Nephron progenitor cell (in vitro differentiated cells): Measurements from ENCODE around the gene PGA4.
A peak's percentile ranks its signal among the peaks of the same experiment; 100 is the strongest.
"Not testable (repeated sequence)": the region's sequence is repeated elsewhere in the genome, so short reads cannot be mapped to it uniquely, and the experiment has no call there.

Experiments used
- DNase-seq: peaks from one replicate; pipeline ENCODE4 v3.0.0; 2021
- H3K27ac Mint-ChIP-seq: 2 replicates; pipeline ENCODE4 v1.8.0; 2021; ENCODE audit warnings: mild to moderate bottlenecking, moderate library complexity, mixed read lengths
- H3K27me3 Mint-ChIP-seq: 2 replicates; pipeline ENCODE4 v1.8.0; 2021; ENCODE audit warnings: mild to moderate bottlenecking, low read depth, mixed read lengths; ENCODE audit not compliant: poor library complexity
- H3K36me3 Mint-ChIP-seq: 2 replicates; pipeline ENCODE4 v1.8.0; 2021; ENCODE audit warnings: low read depth, mixed read lengths
- H3K4me1 Mint-ChIP-seq: 2 replicates; pipeline ENCODE4 v1.8.0; 2021; ENCODE audit warnings: mixed read lengths
- H3K4me3 Mint-ChIP-seq: 2 replicates; pipeline ENCODE4 v1.8.0; 2021; ENCODE audit warnings: mild to moderate bottlenecking, moderate library complexity, mixed read lengths
- H3K9me3 Mint-ChIP-seq: 2 replicates; pipeline ENCODE4 v1.8.0; 2021; ENCODE audit warnings: mild to moderate bottlenecking, moderate library complexity, mixed read lengths
- CTCF ChIP-seq: fragments of 200-600 bp; sonication (generic); IDR thresholded peaks from 2 replicates; pipeline ENCODE4 v1.5.0; 2021; ENCODE audit warnings: antibody characterized with exemption

Gene PGA4

GRCh38 chr11:61176446-61176845 lies 45.7 kb upstream of the PGA4 start:
- TF ChIP-seq CTCF: no peak
- H3K27me3 Mint-ChIP-seq: peaks cover 15% of the 10 kb centered on the region
- no peaks in the 10 kb centered on the region for H3K36me3 Mint-ChIP-seq
- DNase-seq: no peak
- peaks cover 15% of the 10 kb centered on the region for H3K4me1 Mint-ChIP-seq
- peaks cover 8% of the 10 kb centered on the region for H3K9me3 Mint-ChIP-seq
- no peak overlapping the region for H3K4me3 Mint-ChIP-seq
- peak overlapping the region; percentile 73 for H3K27ac Mint-ChIP-seq

GRCh38 chr11:61180205-61180604 lies 41.9 kb upstream of the PGA4 start:
- H3K36me3 Mint-ChIP-seq, H3K9me3 Mint-ChIP-seq, H3K27me3 Mint-ChIP-seq, DNase-seq, H3K4me3 Mint-ChIP-seq, H3K27ac Mint-ChIP-seq: not testable (repeated sequence)
- H3K4me1 Mint-ChIP-seq: peaks cover 22% of the 10 kb centered on the region

- Mint-ChIP-seq H3K9me3 (no peaks in the 10 kb centered on the region), H3K27me3 (peaks cover 8% of the 10 kb centered on the region), H3K36me3 (no peaks in the 10 kb centered on the region), H3K27ac (peak overlapping the region; percentile 87), H3K4me3 (no peak overlapping the region), H3K4me1 (peaks cover 11% of the 10 kb centered on the region)
- no peak for DNase-seq
- TF ChIP-seq CTCF: no peak
Observed at GRCh38 chr11:61181489-61181888, 40.7 kb upstream of the PGA4 start.

- no peak overlapping the region for H3K4me3 Mint-ChIP-seq
- H3K27me3 Mint-ChIP-seq: peaks cover 8% of the 10 kb centered on the region
- no peaks in the 10 kb centered on the region for H3K9me3 Mint-ChIP-seq
- DNase-seq: no peak
- H3K36me3 Mint-ChIP-seq: no peaks in the 10 kb centered on the region
- TF ChIP-seq CTCF: no peak
- H3K4me1 Mint-ChIP-seq: peaks cover 12% of the 10 kb centered on the region
- H3K27ac Mint-ChIP-seq: peak overlapping the region; percentile 81
Observed at GRCh38 chr11:61183645-61184044, 38.5 kb upstream of the PGA4 start.

GRCh38 chr11:61186504-61186903 lies 35.6 kb upstream of the PGA4 start:
- no peak for DNase-seq
- no peaks in the 10 kb centered on the region for H3K9me3 Mint-ChIP-seq
- peaks cover 3% of the 10 kb centered on the region for H3K27me3 Mint-ChIP-seq
- no peak overlapping the region for H3K4me3 Mint-ChIP-seq
- H3K36me3 Mint-ChIP-seq: no peaks in the 10 kb centered on the region
- no peak for TF ChIP-seq CTCF
- H3K27ac Mint-ChIP-seq: no peak overlapping the region
- peaks cover 17% of the 10 kb centered on the region for H3K4me1 Mint-ChIP-seq

GRCh38 chr11:61187505-61188130 lies 34.5 kb upstream of the PGA4 start:
- H3K36me3 Mint-ChIP-seq: no peaks in the 10 kb centered on the region
- peaks cover 21% of the 10 kb centered on the region for H3K4me1 Mint-ChIP-seq
- peak; percentile 97 for TF ChIP-seq CTCF
- no peak overlapping the region for H3K27ac Mint-ChIP-seq
- peak; percentile 90 for DNase-seq
- peaks cover 3% of the 10 kb centered on the region for H3K27me3 Mint-ChIP-seq
- no peaks in the 10 kb centered on the region for H3K9me3 Mint-ChIP-seq
- no peak overlapping the region for H3K4me3 Mint-ChIP-seq
